DND-41 (cell line): ENCODE data around the gene CSNK1G2.

ENCODE experiments used
- ATAC-seq: fragments of 200-7000 bp; cut with Tn5 transposase; 3 replicates; pipeline ENCODE4 v1.9.1; 2021; ENCODE audit warnings: low read depth; ENCODE audit not compliant: insufficient read depth
- DNase-seq: peaks from one replicate; pipeline ENCODE4 v3.0.0-alpha.2; 2020
- H2AFZ ChIP-seq: 2 replicates; pipeline ENCODE4 v1.6.0; 2012; ENCODE audit warnings: low read depth, low read length
- H3K27ac ChIP-seq: 2 replicates; pipeline ENCODE4 v1.5.1; 2012; ENCODE audit warnings: low read length, inconsistent platforms
- H3K27me3 ChIP-seq: fragments of 200-600 bp; sonication (generic); 2 replicates; pipeline ENCODE4 v1.6.0; 2012; ENCODE audit warnings: low read length, mild to moderate bottlenecking, inconsistent platforms; ENCODE audit not compliant: insufficient read depth, poor library complexity
- H3K36me3 ChIP-seq: 2 replicates; pipeline ENCODE4 v1.5.1; 2012; ENCODE audit warnings: low read length, inconsistent platforms; ENCODE audit not compliant: insufficient read depth
- H3K4me1 ChIP-seq: 2 replicates; pipeline ENCODE4 v1.5.1; 2012; ENCODE audit warnings: mild to moderate bottlenecking, low read length; ENCODE audit not compliant: insufficient read depth
- H3K4me2 ChIP-seq: 2 replicates; pipeline ENCODE4 v1.6.0; 2012; ENCODE audit warnings: mild to moderate bottlenecking, moderate library complexity, low read length, inconsistent platforms; ENCODE audit not compliant: insufficient read depth
- H3K4me3 ChIP-seq, 2 experiments: fragments of 200-600 bp in 1 of 2; shearing (Covaris generic) in 1 of 2; 2 replicates each; pipeline ENCODE4 v1.5.1; 2012 to 2016; ENCODE audit warnings: inconsistent platforms in 2 of 2, low read length in 2 of 2, mild to moderate bottlenecking in 2 of 2, low read depth in 1 of 2, moderate library complexity in 1 of 2
- H3K79me2 ChIP-seq: 2 replicates; pipeline ENCODE4 v1.6.0; 2012; ENCODE audit warnings: low read length, inconsistent platforms; ENCODE audit not compliant: insufficient read depth
- H3K9ac ChIP-seq: 2 replicates; pipeline ENCODE4 v1.6.0; 2012; ENCODE audit warnings: low read depth, mild to moderate bottlenecking, inconsistent platforms, low read length, moderate library complexity
- H3K9me3 ChIP-seq: 2 replicates; pipeline ENCODE4 v1.5.1; 2012; ENCODE audit warnings: low read length, moderate library complexity, mild to moderate bottlenecking, inconsistent platforms; ENCODE audit not compliant: insufficient read depth, severe bottlenecking
- H4K20me1 ChIP-seq: 2 replicates; pipeline ENCODE4 v1.6.0; 2012; ENCODE audit warnings: low read length; ENCODE audit not compliant: insufficient read depth
- EZH2 ChIP-seq: IDR thresholded peaks from 3 replicates; pipeline ENCODE4 v1.6.1; 2012; ENCODE audit warnings: borderline replicate concordance, low read depth, mild to moderate bottlenecking, moderate library complexity, low read length, inconsistent platforms; ENCODE audit not compliant: severe bottlenecking
- TF ChIP-seq, protein P1 (sequence below): IDR thresholded peaks from 2 replicates; pipeline ENCODE4 v1.5.1; 2012; ENCODE audit warnings: borderline replicate concordance, low read length, moderate library complexity, mild to moderate bottlenecking; ENCODE audit not compliant: poor library complexity, severe bottlenecking; ENCODE audit errors: extremely low read depth

CSNK1G2 gene

DNA sequence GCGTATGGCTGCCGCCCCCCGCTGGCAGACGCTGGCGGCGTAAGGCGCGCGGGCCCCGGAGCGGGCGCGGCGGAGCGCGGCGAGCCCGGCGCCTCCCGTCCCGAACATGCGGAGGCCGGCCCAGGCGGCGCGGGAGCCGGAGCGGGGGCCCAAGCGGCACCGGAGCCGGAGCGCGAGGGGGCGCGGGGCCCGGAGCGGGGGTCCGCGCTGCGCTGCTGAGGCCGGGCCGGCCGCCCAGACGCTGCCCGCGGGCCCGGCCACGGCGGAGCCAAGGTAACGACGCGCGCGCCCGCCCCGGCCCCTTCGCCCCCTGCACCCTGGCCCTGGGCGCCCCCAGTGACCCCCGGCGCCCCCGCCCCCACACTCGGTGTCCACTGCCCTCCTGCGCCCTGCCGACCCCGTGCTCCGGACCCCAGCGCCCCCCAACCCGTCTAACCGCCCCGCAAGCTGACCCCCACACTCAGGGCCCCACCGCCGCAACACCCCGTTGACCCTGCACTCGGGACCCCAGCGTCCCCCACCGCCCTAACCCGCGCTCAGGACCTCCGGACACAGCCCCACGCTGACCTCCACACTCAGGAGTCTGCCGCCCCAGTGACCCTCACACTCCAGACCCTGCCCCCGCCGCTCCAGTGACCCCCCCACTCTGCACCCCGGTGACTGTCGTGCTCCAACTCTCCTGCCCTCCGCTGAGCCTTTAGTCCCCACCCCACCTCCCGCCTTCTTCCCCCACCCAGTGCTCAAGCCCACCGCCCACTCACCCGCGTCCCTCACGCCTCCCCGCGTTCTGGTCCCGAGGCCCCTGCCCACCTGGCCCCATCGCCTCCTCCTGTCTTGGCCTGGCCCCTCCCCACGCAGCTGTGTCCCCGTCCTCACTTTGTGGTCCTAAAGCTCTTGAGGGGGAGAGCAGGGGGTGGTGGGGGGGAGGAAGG is at the start of gene CSNK1G2:
TSS of gene CSNK1G2 (plus strand) at position 27 of the 932 bp plus-strand sequence. CDS start 28,601 bp downstream, outside the sequence.
- Histone ChIP-seq H3K36me3 (peaks cover 8% of the 10 kb centered on the region; the same call in 1 of the 2 replicates), H3K27me3 (no peaks in the 10 kb centered on the region), H3K4me1 (peaks cover 37% of the 10 kb centered on the region), H3K4me3 (peak within 1 kb of the TSS; percentile 77 to 95), H3K27ac (peak within 1 kb of the TSS; percentile 90), H4K20me1 (peaks cover 43% of the 10 kb centered on the region), H3K79me2 (peaks cover 55% of the 10 kb centered on the region), H3K9me3 (no peaks in the 10 kb centered on the region), H3K9ac (peak within 1 kb of the TSS; percentile 73), H3K4me2 (peak within 1 kb of the TSS; percentile 94), H2AFZ (peak within 1 kb of the TSS; percentile 67)
- ATAC-seq (peak; percentile 16; the same call in 2 of the 3 replicates), DNase-seq (peak; percentile 19)
- TF ChIP-seq, protein P1, sequence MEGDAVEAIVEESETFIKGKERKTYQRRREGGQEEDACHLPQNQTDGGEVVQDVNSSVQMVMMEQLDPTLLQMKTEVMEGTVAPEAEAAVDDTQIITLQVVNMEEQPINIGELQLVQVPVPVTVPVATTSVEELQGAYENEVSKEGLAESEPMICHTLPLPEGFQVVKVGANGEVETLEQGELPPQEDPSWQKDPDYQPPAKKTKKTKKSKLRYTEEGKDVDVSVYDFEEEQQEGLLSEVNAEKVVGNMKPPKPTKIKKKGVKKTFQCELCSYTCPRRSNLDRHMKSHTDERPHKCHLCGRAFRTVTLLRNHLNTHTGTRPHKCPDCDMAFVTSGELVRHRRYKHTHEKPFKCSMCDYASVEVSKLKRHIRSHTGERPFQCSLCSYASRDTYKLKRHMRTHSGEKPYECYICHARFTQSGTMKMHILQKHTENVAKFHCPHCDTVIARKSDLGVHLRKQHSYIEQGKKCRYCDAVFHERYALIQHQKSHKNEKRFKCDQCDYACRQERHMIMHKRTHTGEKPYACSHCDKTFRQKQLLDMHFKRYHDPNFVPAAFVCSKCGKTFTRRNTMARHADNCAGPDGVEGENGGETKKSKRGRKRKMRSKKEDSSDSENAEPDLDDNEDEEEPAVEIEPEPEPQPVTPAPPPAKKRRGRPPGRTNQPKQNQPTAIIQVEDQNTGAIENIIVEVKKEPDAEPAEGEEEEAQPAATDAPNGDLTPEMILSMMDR, result peak; percentile 46
- no peak for TF ChIP-seq EZH2

DNA sequence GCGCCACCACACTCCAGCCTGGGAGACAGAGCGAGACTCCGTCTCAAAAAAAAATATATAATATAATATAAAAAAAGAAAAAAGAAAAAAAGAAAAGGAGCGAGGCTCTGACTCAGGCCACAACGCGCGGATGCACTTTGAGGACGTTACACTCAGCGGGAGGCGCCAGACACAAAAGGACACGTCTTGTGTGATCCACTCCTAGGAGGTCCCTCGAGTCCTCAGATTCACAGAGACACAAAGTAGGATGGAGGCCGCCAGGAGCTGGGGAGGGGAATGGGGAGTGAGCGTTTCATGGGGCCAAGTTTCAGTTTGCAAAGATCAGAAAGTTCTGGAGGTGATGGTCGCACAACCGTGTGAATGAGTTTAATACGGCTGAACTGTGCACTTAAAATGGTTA is 47.2 kb upstream of the CSNK1G2 start:
- Histone ChIP-seq H3K36me3 (no peaks in the 10 kb centered on the region), H3K9me3 (no peaks in the 10 kb centered on the region), H3K79me2 (no peaks in the 10 kb centered on the region), H2AFZ (no peak overlapping the region), H3K27ac (no peak overlapping the region), H3K4me1 (peaks cover 17% of the 10 kb centered on the region), H3K4me3 (no peak overlapping the region), H4K20me1 (no peaks in the 10 kb centered on the region; the same call in 1 of the 2 replicates), H3K27me3 (no peaks in the 10 kb centered on the region), H3K9ac (no peak overlapping the region), H3K4me2 (no peak overlapping the region)
- DNase-seq (no peak), ATAC-seq (no peak)
- TF ChIP-seq, protein P1, result no peak
- no peak for TF ChIP-seq EZH2

DNA sequence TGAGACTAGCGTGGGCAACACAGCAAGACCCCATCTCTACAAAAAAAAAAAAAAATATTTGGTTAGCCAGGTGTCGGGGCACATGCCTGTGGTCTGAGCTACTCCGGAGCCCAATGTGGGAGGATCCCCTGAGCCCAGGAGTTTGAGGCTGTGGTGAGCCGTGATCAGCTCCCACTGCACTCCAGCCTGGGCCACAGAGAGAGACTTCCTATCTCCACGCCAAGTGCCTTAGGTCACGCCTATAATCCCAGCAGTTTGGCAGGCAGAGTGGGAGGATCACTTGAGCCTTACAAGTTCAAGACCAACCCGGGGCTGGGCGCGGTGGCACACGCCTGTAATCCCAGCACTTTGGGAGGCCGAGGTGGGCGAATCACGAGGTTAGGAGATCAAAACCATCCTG is 44.5 kb upstream of the CSNK1G2 start:
- Histone ChIP-seq H3K27me3 (no peaks in the 10 kb centered on the region), H3K79me2 (no peaks in the 10 kb centered on the region), H3K9ac (no peak overlapping the region), H4K20me1 (no peaks in the 10 kb centered on the region; the same call in 1 of the 2 replicates), H3K4me2 (no peak overlapping the region), H3K27ac (no peak overlapping the region), H3K4me3 (no peak overlapping the region), H3K36me3 (no peaks in the 10 kb centered on the region), H2AFZ (no peak overlapping the region), H3K4me1 (peaks cover 17% of the 10 kb centered on the region), H3K9me3 (no peaks in the 10 kb centered on the region)
- DNase-seq (no peak), ATAC-seq (no peak)
- no peak for TF ChIP-seq EZH2
- TF ChIP-seq, protein P1, result no peak
